HepG2 (cell line): Measurements from ENCODE around the gene ARHGAP26. TPM values are rescaled to one million over a fixed set of nuclear protein-coding genes. Genes with fewer than 3 reads are reported as not detected.

Experiments
- ATAC-seq: fragments of 200-7000 bp; cut with Tn5 transposase; 3 replicates; pipeline ENCODE4 v1.9.1; 2020; ENCODE audit warnings: mild to moderate bottlenecking, moderate library complexity
- BruUV-seq: library from RNA; stranded (reverse); fragments of 400-500 nt; replicated peaks from 2 replicates; lab custom pipeline; 2021; lab: Mats Ljungman, UMichigan
- CTCF ChIA-PET: fragments of 300-600 bp; formaldehyde crosslinking; extraction: SDS; loops from one replicate; lab custom pipeline; 2021; ENCODE audit warnings: low total read pairs, inconsistent platforms, low intra/inter-chr PET ratio; lab: Yijun Ruan, JAX
- POLR2A ChIA-PET: fragments of 350-600 bp; sonication (Branson Sonifier 250); formaldehyde crosslinking; loops from one replicate; lab custom pipeline; 2020; ENCODE audit warnings: antibody characterized with exemption, inconsistent platforms; lab: Yijun Ruan, JAX
- DNase-seq: peaks from one replicate; pipeline ENCODE4 v3.0.0-alpha.2; 2015; ENCODE audit warnings: low spot score
- FAIRE-seq: peaks from 3 replicates; lab custom pipeline; 2011; peaks lifted over from hg19 to GRCh38; lab: Jason Lieb, UNC
- H2AFZ ChIP-seq: one replicate; pipeline ENCODE4 v1.6.1; 2011; ENCODE audit warnings: low read length, inconsistent platforms
- H3K27ac ChIP-seq: fragments of 300-600 bp; 3 replicates; pipeline ENCODE4 v1.8.0; 2011; ENCODE audit warnings: mixed run types, mild to moderate bottlenecking, mixed read lengths, low read length, inconsistent platforms; ENCODE audit not compliant: insufficient read depth; ENCODE audit errors: extremely low read length
- H3K27me3 ChIP-seq, 2 experiments: fragments of 200-600 bp in 1 of 2; 2 replicates in 1 of 2; 3 replicates in 1 of 2; pipeline versions ENCODE4 v1.6.0 to v1.8.0; 2011; ENCODE audit warnings: low read length in 2 of 2, mild to moderate bottlenecking in 2 of 2, moderate library complexity in 2 of 2, inconsistent platforms in 1 of 2; ENCODE audit not compliant: insufficient read depth in 2 of 2, control insufficient read depth in 1 of 2
- H3K36me3 ChIP-seq, 2 experiments: fragments of 200-600 bp in 1 of 2; replicated peaks in 1 of 2; 2 replicates in 1 of 2; 3 replicates in 1 of 2; pipeline versions ENCODE4 v1.5.1 to v1.8.0; 2011; ENCODE audit warnings: low read length in 2 of 2, inconsistent platforms in 1 of 2; ENCODE audit not compliant: insufficient read depth in 2 of 2, control insufficient read depth in 1 of 2
- H3K4me1 ChIP-seq: 2 replicates; pipeline ENCODE4 v1.5.1; 2012; ENCODE audit warnings: low read length, inconsistent platforms; ENCODE audit not compliant: insufficient read depth
- H3K4me2 ChIP-seq: 2 replicates; pipeline ENCODE4 v1.6.0; 2011; ENCODE audit warnings: low read depth, low read length, inconsistent platforms
- H3K4me3 ChIP-seq, 3 experiments: fragments of 200-600 bp in 1 of 3; sonication (generic), shearing (Covaris generic) in 1 of 3; replicated peaks in 1 of 3; 2 replicates each; pipeline ENCODE4 v1.5.1; 2011 to 2016; ENCODE audit warnings: low read length in 3 of 3, inconsistent platforms in 2 of 3, low read depth in 2 of 3, mild to moderate bottlenecking in 2 of 3, control low read depth in 1 of 3, mixed read lengths in 1 of 3; ENCODE audit not compliant: insufficient read depth in 1 of 3
- H3K79me2 ChIP-seq: one replicate; pipeline ENCODE4 v1.6.1; 2011; ENCODE audit warnings: low read length, inconsistent platforms; ENCODE audit not compliant: insufficient read depth
- H3K9ac ChIP-seq: 2 replicates; pipeline ENCODE4 v1.6.0; 2011; ENCODE audit warnings: mild to moderate bottlenecking, low read depth, low read length, inconsistent platforms; ENCODE audit not compliant: insufficient read depth
- H3K9me3 ChIP-seq: 2 replicates; pipeline ENCODE4 v1.5.1; 2012; ENCODE audit warnings: mild to moderate bottlenecking, low read length
- H4K20me1 ChIP-seq: 2 replicates; pipeline ENCODE4 v1.6.0; 2011; ENCODE audit warnings: inconsistent platforms, mild to moderate bottlenecking, low read length, moderate library complexity; ENCODE audit not compliant: insufficient read depth
- ASH2L ChIP-seq: fragments of 300-600, 200-600 bp; sonication (generic); IDR thresholded peaks from 2 replicates; pipeline ENCODE4 v1.7.0; 2017; ENCODE audit warnings: low read depth, mild to moderate bottlenecking, moderate library complexity, mixed read lengths, low read length; ENCODE audit not compliant: insufficient read length
- TGIF2 ChIP-seq: IDR thresholded peaks from 2 replicates; pipeline ENCODE4 v1.6.1; 2016; ENCODE audit warnings: control low read depth, missing compliant biosample characterization
- ZNF354B ChIP-seq: sonication (generic); formaldehyde crosslinking; IDR thresholded peaks from 2 replicates; pipeline ENCODE4 v1.8.0; 2022; ENCODE audit warnings: mild to moderate bottlenecking, missing genetic modification reagents
- ZNF670 ChIP-seq: sonication (generic); formaldehyde crosslinking; IDR thresholded peaks from 2 replicates; pipeline ENCODE4 v1.8.0; 2022; ENCODE audit warnings: mild to moderate bottlenecking, missing genetic modification reagents, borderline replicate concordance
- WGBS: methylation state at CpG from one replicate; pipeline ENCODE4 v1.1.6; 2017; ENCODE audit warnings: low lambda C conversion rate; 5-methylcytosine and 5-hydroxymethylcytosine counted together
- in situ Hi-C: cut with HindIII; loops from 2 replicates; pipeline ENCODE4 v1.10.0; 2017; ENCODE audit warnings: low pct_unique_long_range_greater_than_20kb; ENCODE audit not compliant: extremely low pct_ligation_motif_present
- intact Hi-C: fragments of 100-400 bp; cut with micrococcal nuclease; formaldehyde crosslinking; loops from one replicate; pipeline ENCODE4 v1.10.0; 2022; ENCODE audit not compliant: unreplicated experiment
- polyA plus RNA-seq, 8 experiments: library from polyadenylated mRNA; depleted of rRNA in 3 of 8; stranded (reverse) in 7 of 8; unstranded in 1 of 8; fragments of >200 nt; fragmentation: Illumina TruSeq in 4 of 8; extraction: Trizol in 4 of 8; gene quantifications; 2 replicates each; pipeline versions ENCODE4 v1.2.1 to v1.2.3, GENCODE V29; 2011 to 2016; ENCODE audit warnings: low read depth in 4 of 8, missing spikeins in 1 of 8, mixed read lengths in 1 of 8; ENCODE audit not compliant: insufficient read depth in 1 of 8
- total RNA-seq, 5 experiments: library from RNA; depleted of rRNA; stranded (reverse); fragments of >200 nt; fragmentation: Illumina TruSeq; extraction: Trizol; gene quantifications; 2 replicates each; pipeline ENCODE4 v1.2.3, GENCODE V29; 2016; ENCODE audit warnings: low read depth in 1 of 5
- TF ChIP-seq, protein P1 (sequence below): IDR thresholded peaks from 2 replicates; pipeline ENCODE4 v1.6.1; 2012; ENCODE audit warnings: low read length, improper control_type of control experiment
- TF ChIP-seq, protein P2 (sequence below), 2 experiments: sonication (generic) in 1 of 2; formaldehyde crosslinking in 1 of 2; IDR thresholded peaks; 2 replicates each; pipeline versions ENCODE4 v1.5.1 to v1.6.1; 2011 to 2020; ENCODE audit warnings: borderline replicate concordance in 1 of 2, low read depth in 1 of 2, low read length in 1 of 2, mild to moderate bottlenecking in 1 of 2, missing genetic modification reagents in 1 of 2, moderate library complexity in 1 of 2
- TF ChIP-seq, protein P3 (sequence below): sonication (generic); formaldehyde crosslinking; IDR thresholded peaks from 2 replicates; pipeline ENCODE4 v1.9.0; 2022; ENCODE audit warnings: missing genetic modification reagents, mild to moderate bottlenecking, borderline replicate concordance
- TF ChIP-seq, protein P4 (sequence below), 2 experiments: sonication (generic) in 1 of 2; formaldehyde crosslinking in 1 of 2; IDR thresholded peaks; 2 replicates each; pipeline versions ENCODE4 v1.6.1 to v1.9.0; 2014 to 2022; ENCODE audit warnings: antibody characterized with exemption in 1 of 2, borderline replicate concordance in 1 of 2, inconsistent platforms in 1 of 2, low read depth in 1 of 2, missing genetic modification reagents in 1 of 2

The ARHGAP26 gene
- total and polyA plus RNA-seq, 2 of the 13 experiments (the other 11 are each of a cell fraction or from before 2014, with no cell fraction given) = 9.6 to 18.2 TPM

DNA sequence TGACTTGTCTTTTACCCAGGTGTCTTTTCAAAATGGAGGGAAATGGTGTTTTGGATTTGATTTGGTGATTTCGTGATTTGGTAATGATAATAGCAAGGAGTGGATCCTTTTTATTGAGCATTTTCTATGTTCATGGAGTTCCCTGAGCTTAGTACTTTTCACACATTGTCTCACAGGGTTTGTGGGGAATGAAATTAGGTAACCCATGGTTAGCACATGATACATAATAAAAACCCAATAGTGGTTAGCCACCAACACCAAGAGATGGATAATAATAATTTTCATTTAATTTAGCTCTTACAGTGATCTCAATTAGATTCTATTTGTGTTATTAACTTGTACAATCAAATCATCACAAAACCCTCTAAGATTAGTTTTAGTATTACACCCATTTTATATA is 65.4 kb downstream of the ARHGAP26 start (continued):
- TF ChIP-seq, protein P1, sequence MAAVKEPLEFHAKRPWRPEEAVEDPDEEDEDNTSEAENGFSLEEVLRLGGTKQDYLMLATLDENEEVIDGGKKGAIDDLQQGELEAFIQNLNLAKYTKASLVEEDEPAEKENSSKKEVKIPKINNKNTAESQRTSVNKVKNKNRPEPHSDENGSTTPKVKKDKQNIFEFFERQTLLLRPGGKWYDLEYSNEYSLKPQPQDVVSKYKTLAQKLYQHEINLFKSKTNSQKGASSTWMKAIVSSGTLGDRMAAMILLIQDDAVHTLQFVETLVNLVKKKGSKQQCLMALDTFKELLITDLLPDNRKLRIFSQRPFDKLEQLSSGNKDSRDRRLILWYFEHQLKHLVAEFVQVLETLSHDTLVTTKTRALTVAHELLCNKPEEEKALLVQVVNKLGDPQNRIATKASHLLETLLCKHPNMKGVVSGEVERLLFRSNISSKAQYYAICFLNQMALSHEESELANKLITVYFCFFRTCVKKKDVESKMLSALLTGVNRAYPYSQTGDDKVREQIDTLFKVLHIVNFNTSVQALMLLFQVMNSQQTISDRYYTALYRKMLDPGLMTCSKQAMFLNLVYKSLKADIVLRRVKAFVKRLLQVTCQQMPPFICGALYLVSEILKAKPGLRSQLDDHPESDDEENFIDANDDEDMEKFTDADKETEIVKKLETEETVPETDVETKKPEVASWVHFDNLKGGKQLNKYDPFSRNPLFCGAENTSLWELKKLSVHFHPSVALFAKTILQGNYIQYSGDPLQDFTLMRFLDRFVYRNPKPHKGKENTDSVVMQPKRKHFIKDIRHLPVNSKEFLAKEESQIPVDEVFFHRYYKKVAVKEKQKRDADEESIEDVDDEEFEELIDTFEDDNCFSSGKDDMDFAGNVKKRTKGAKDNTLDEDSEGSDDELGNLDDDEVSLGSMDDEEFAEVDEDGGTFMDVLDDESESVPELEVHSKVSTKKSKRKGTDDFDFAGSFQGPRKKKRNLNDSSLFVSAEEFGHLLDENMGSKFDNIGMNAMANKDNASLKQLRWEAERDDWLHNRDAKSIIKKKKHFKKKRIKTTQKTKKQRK = no peak

DNA sequence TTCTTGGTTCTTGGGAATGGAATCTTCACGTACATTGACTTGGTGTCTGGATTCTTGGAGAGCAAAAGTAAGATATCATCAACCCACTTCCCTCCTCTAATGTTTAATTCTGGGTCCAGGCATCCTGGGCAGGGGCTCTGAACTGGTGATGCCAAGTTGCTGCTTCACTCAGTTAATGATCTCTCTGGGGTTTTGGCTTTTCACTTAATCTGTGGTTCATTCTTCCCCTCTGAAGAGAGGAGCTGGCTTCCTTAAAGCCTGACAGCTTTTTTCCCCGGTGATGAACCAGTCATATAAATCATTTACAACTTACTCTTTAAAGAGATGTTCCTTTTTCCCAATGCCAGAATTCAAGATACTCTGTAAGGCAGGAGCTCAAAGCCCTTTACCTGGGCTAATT is 65.9 kb downstream of the ARHGAP26 start:
- no peak overlapping the region for H3K4me2 ChIP-seq
- no peak overlapping the region for H3K9ac ChIP-seq
- peaks cover 43% of the 10 kb centered on the region for H3K79me2 ChIP-seq
- no TSS peak for BruUV-seq
- H3K4me1 ChIP-seq = peaks cover 96% of the 10 kb centered on the region
- in situ Hi-C loops = no loop called here
- 97% methylated on average over 2 of the region's 2 CpGs for WGBS
- no peaks in the 10 kb centered on the region for H3K9me3 ChIP-seq
- ChIA-PET CTCF (no interaction called here), POLR2A (no interaction called here)
- intact Hi-C loops = no loop called here
- H2AFZ ChIP-seq = no peak overlapping the region
- H4K20me1 ChIP-seq = no peaks in the 10 kb centered on the region
- no peaks in the 10 kb centered on the region for H3K27me3 ChIP-seq
- no peaks in the 10 kb centered on the region for H3K36me3 ChIP-seq
- FAIRE-seq = no peak
- H3K4me3 ChIP-seq = no peak overlapping the region
- no peak for ATAC-seq
- DNase-seq = no peak
- no peak overlapping the region for H3K27ac ChIP-seq
- no peak for TF ChIP-seq TGIF2 (CRISPR knock-in tag)
- TF ChIP-seq, protein P2, sequence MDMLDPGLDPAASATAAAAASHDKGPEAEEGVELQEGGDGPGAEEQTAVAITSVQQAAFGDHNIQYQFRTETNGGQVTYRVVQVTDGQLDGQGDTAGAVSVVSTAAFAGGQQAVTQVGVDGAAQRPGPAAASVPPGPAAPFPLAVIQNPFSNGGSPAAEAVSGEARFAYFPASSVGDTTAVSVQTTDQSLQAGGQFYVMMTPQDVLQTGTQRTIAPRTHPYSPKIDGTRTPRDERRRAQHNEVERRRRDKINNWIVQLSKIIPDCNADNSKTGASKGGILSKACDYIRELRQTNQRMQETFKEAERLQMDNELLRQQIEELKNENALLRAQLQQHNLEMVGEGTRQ (IDR thresholded peaks at IDR 0.05; ENCODE audit: low read depth, low read length) = no peak
- TF ChIP-seq, protein P2 (CRISPR knock-in tag; IDR thresholded peaks at IDR 0.05; ENCODE audit: borderline replicate concordance) = no peak
- TF ChIP-seq, protein P3, sequence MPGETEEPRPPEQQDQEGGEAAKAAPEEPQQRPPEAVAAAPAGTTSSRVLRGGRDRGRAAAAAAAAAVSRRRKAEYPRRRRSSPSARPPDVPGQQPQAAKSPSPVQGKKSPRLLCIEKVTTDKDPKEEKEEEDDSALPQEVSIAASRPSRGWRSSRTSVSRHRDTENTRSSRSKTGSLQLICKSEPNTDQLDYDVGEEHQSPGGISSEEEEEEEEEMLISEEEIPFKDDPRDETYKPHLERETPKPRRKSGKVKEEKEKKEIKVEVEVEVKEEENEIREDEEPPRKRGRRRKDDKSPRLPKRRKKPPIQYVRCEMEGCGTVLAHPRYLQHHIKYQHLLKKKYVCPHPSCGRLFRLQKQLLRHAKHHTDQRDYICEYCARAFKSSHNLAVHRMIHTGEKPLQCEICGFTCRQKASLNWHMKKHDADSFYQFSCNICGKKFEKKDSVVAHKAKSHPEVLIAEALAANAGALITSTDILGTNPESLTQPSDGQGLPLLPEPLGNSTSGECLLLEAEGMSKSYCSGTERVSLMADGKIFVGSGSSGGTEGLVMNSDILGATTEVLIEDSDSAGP (CRISPR knock-in tag) = no peak
- TF ChIP-seq ZNF670 (CRISPR knock-in tag) = no peak
- TF ChIP-seq, protein P4, sequence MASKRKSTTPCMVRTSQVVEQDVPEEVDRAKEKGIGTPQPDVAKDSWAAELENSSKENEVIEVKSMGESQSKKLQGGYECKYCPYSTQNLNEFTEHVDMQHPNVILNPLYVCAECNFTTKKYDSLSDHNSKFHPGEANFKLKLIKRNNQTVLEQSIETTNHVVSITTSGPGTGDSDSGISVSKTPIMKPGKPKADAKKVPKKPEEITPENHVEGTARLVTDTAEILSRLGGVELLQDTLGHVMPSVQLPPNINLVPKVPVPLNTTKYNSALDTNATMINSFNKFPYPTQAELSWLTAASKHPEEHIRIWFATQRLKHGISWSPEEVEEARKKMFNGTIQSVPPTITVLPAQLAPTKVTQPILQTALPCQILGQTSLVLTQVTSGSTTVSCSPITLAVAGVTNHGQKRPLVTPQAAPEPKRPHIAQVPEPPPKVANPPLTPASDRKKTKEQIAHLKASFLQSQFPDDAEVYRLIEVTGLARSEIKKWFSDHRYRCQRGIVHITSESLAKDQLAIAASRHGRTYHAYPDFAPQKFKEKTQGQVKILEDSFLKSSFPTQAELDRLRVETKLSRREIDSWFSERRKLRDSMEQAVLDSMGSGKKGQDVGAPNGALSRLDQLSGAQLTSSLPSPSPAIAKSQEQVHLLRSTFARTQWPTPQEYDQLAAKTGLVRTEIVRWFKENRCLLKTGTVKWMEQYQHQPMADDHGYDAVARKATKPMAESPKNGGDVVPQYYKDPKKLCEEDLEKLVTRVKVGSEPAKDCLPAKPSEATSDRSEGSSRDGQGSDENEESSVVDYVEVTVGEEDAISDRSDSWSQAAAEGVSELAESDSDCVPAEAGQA (IDR thresholded peaks at IDR 0.05; ENCODE audit: low read depth) = no peak
- TF ChIP-seq, protein P4 (CRISPR knock-in tag; IDR thresholded peaks at IDR 0.05; ENCODE audit: borderline replicate concordance) = no peak
- TF ChIP-seq ZNF354B (CRISPR knock-in tag) = no peak
- TF ChIP-seq ASH2L = no peak
